Chondrocyte (in vitro differentiated cells): ENCODE data around the gene GJC2. TPM values are rescaled to one million over a fixed set of nuclear protein-coding genes. Genes with fewer than 3 reads are reported as not detected.

Source experiments
- DNase-seq: peaks from one replicate; pipeline ENCODE4 v3.0.0; 2021; ENCODE audit warnings: mixed read lengths, low spot score
- H3K27ac Mint-ChIP-seq: one replicate; pipeline ENCODE4 v1.8.0; 2021; ENCODE audit warnings: mild to moderate bottlenecking, moderate library complexity, mixed read lengths; ENCODE audit not compliant: unreplicated experiment
- H3K27me3 Mint-ChIP-seq: 2 replicates; pipeline ENCODE4 v1.8.0; 2021; ENCODE audit warnings: low read depth, mixed read lengths
- H3K36me3 Mint-ChIP-seq: 2 replicates; pipeline ENCODE4 v1.8.0; 2021; ENCODE audit warnings: low read depth, mixed read lengths
- H3K4me1 Mint-ChIP-seq: 2 replicates; pipeline ENCODE4 v1.8.0; 2021; ENCODE audit warnings: low read depth, mild to moderate bottlenecking, mixed read lengths
- H3K4me3 Mint-ChIP-seq: one replicate; pipeline ENCODE4 v1.8.0; 2021; ENCODE audit warnings: mild to moderate bottlenecking, moderate library complexity, mixed read lengths; ENCODE audit not compliant: unreplicated experiment
- H3K9me3 Mint-ChIP-seq: 2 replicates; pipeline ENCODE4 v1.8.0; 2021; ENCODE audit warnings: low read depth, mixed read lengths
- total RNA-seq: library from RNA; stranded (reverse); gene quantifications from 3 replicates; pipeline ENCODE4 v1.2.1, GENCODE V29; 2021
- TF ChIP-seq, protein P1 (sequence below): fragments of 200-600 bp; sonication (generic); IDR thresholded peaks from 2 replicates; pipeline ENCODE4 v1.5.0; 2021; ENCODE audit warnings: antibody characterized with exemption, mild to moderate bottlenecking, moderate library complexity

GJC2 gene
- total RNA-seq, 1 donor from 2014 or later: 2.0 TPM

DNA sequence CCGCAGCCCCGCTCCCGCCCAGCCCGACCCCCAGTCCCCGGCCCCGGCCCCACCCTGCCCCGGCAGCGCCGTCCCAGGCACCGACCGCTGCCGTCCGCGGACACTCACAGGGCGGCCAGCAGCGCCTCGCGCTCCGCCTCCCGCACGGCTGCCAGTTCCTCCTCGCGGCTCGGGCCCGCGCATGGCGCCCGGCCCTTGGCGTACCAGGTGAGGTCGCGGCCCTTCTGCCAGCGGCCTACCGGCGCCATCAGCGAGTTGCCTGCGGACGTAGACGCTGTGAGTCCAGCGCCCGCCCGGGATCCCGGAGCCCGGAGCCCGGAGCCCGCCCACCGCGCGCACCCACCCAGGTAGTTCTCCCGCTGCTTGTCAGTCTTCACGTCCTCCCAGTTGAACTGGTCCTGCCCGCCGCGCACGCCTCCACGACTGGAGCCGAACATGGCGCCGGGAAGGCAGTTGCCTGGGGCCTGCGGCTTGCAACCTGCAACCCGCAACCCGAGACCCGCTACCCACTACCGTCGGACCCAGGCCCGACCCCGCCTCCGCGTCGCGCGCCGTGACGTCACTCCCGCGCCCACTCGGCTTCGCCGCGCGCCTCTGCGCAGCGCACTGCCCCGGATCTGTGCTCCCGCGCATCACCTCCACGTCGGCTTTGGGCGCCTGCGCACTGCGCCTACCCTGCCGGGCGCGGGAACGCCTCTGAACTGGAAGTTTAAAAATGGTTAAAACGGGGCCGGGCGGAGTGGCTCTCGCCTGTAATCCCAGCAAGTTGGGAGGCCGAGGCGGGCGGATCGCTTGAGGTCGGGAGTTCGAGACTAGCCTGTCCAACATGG, 46.7 kb upstream of the GJC2 start, which contains the start of gene C1orf35:
C1orf35 (minus strand) TSS at position 535 of the 830 bp plus-strand sequence; CDS start at position 437, 98 bp downstream.
- DNase-seq: no peak
- peaks cover 12% of the 10 kb centered on the region for H3K36me3 Mint-ChIP-seq
- TF ChIP-seq, protein P1, sequence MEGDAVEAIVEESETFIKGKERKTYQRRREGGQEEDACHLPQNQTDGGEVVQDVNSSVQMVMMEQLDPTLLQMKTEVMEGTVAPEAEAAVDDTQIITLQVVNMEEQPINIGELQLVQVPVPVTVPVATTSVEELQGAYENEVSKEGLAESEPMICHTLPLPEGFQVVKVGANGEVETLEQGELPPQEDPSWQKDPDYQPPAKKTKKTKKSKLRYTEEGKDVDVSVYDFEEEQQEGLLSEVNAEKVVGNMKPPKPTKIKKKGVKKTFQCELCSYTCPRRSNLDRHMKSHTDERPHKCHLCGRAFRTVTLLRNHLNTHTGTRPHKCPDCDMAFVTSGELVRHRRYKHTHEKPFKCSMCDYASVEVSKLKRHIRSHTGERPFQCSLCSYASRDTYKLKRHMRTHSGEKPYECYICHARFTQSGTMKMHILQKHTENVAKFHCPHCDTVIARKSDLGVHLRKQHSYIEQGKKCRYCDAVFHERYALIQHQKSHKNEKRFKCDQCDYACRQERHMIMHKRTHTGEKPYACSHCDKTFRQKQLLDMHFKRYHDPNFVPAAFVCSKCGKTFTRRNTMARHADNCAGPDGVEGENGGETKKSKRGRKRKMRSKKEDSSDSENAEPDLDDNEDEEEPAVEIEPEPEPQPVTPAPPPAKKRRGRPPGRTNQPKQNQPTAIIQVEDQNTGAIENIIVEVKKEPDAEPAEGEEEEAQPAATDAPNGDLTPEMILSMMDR: no peak
- H3K4me1 Mint-ChIP-seq: peaks cover 31% of the 10 kb centered on the region
- no peaks in the 10 kb centered on the region for H3K27me3 Mint-ChIP-seq
- peak within 1 kb of the TSS; percentile 92 for H3K27ac Mint-ChIP-seq
- H3K4me3 Mint-ChIP-seq: peak within 1 kb of the TSS; percentile 91
- H3K9me3 Mint-ChIP-seq: no peaks in the 10 kb centered on the region

DNA sequence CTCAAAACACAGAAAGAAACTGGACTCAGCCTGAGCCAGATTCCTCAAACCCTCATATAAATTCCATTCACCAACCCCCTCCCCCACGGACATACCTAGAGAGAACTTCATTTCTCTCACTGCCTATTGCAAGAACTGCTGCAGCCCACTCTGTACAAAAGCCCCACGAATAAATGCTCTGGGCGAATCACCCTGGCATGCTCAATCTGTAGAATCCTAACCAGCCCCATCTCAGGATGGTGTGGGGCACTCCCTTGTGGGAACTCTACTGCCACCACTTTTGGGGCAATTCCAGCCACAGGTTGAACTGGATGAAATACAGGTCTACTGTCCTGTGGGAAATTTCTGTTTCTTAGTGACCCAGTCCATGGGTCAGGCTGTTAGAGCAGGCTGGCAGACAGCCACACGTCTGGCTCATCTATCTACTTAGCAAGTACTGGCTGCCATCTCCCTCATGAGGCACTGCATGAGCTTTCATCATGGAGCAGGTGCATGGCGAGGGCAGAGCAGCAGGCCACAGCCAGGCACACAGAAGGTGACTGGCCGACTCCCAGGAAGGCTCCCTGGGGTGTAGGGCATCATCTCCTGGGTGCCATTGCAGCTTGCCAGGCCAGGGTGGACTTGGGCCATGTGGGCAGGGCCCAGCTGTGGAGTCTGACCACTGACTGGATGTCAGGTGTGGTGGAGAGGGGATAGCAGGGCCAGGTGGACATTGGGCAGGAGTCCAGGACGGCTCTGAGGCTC, 45.0 kb upstream of the GJC2 start:
- no peaks in the 10 kb centered on the region for H3K27me3 Mint-ChIP-seq
- H3K36me3 Mint-ChIP-seq: peaks cover 4% of the 10 kb centered on the region
- peak overlapping the region; percentile 92 for H3K27ac Mint-ChIP-seq
- H3K4me1 Mint-ChIP-seq: peaks cover 38% of the 10 kb centered on the region
- H3K4me3 Mint-ChIP-seq: peak overlapping the region; percentile 40
- no peaks in the 10 kb centered on the region for H3K9me3 Mint-ChIP-seq
- TF ChIP-seq, protein P1: no peak
- DNase-seq: peak; percentile 60

DNA sequence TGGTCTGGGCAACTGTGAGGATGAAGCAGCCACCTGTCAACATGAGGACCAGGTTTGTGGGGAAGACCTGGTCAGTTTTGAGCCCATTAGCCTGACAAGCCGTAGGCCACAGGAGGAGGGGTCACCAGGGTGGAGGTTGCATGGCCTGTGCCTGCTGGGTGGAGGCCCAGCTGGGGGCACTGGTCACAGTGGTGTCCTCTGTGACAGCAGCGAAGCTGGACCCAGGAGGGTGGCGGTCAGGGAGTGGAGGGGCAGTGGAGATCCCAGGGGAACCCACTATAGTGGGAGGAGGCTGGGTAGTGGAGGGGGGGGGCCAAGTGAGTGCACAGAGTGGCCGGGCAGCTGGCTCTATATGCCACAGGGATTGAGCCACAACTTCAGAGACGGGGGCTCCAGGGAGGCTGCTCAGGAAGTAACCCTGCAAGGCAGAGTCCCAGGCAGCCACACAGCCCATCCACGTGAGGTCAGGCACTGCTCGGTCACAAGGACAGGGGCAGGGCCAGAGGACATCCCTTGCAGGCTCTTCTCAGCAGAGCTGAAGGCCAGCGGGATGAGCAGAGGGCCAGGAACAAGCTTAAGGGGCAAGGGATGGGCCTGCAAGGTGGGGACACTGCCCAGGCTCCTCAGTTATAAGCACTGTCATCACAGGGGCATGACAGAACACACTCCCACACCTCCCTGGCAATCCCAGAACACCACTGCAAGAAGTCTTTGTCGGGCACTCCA, 44.3 kb upstream of the GJC2 start:
- no peak overlapping the region for H3K4me3 Mint-ChIP-seq
- no peaks in the 10 kb centered on the region for H3K27me3 Mint-ChIP-seq
- H3K36me3 Mint-ChIP-seq: peaks cover 4% of the 10 kb centered on the region
- peak; percentile 81 for DNase-seq
- peaks cover 45% of the 10 kb centered on the region for H3K4me1 Mint-ChIP-seq
- no peaks in the 10 kb centered on the region for H3K9me3 Mint-ChIP-seq
- TF ChIP-seq, protein P1: no peak
- H3K27ac Mint-ChIP-seq: no peak overlapping the region

DNA sequence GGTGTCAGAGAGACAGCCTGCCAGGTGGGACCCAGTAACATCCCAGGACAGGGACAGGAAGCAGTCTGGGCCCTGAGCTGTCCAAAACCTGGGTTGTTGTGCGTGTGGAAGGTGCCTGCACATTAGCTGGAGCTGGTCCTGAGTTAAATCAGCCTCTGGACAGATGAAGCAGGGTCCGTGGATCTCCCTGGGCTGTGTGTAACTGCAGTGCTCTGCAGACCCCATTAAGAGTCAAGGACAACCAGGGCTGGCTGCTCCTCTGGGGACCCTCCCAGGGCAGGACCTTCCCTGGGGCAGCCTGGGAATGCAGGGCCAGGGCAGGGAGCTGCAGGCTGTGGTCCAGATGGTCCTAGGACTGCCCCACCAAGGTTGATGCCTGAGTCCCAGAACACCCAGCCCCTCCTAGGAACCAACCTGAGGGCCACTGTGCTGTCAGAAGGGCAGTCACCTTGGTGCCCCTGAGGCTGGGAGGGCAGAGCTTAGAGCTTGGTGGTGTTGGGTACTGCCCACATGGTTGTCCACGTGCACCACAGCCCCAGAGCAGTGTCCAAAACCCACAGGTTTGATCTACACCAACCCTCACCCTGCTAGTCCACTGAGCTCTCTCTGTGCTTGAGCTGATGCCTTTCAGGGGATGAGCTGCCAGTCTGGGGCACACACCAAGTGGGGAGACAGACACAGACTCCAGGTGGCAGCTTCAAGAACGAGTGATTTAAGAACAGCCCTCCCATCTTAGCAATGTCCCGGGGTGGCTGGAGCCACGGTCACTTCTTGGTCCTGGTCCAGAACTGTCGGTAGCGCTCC, 43.5 kb upstream of the GJC2 start:
- no peaks in the 10 kb centered on the region for H3K27me3 Mint-ChIP-seq
- peaks cover 4% of the 10 kb centered on the region for H3K36me3 Mint-ChIP-seq
- H3K4me1 Mint-ChIP-seq: peaks cover 43% of the 10 kb centered on the region
- peak; percentile 77 for DNase-seq
- H3K4me3 Mint-ChIP-seq: no peak overlapping the region
- no peaks in the 10 kb centered on the region for H3K9me3 Mint-ChIP-seq
- no peak overlapping the region for H3K27ac Mint-ChIP-seq
- TF ChIP-seq, protein P1: no peak
